GM10266 (cell line): Measurements from ENCODE around the gene STMN3.

Experiments used
- DNase-seq: peaks from one replicate; pipeline ENCODE4 v3.0.0; 2012; ENCODE audit errors: extremely low spot score
- CTCF ChIP-seq: IDR thresholded peaks from 2 replicates; pipeline ENCODE4 v1.5.1; 2012; ENCODE audit warnings: mild to moderate bottlenecking, low read depth; ENCODE audit not compliant: control insufficient read depth, insufficient read depth; ENCODE audit errors: missing control alignments

STMN3 gene

GRCh38 chr20:63686094-63686491 lies 32.9 kb upstream of the STMN3 start:
- DNase-seq: no peak

GRCh38 chr20:63685269-63686026 lies 32.2 kb upstream of the STMN3 start:
- DNase-seq: no peak
- no peak for TF ChIP-seq CTCF

More at GRCh38 chr20:63686094-63686491, 32.9 kb upstream of the STMN3 start:
- TF ChIP-seq CTCF: no peak

- no peak for DNase-seq
- TF ChIP-seq CTCF: no peak
Measured at GRCh38 chr20:63682384-63683139, 29.3 kb upstream of the STMN3 start.

- no peak for TF ChIP-seq CTCF
Measured at GRCh38 chr20:63681609-63682142, 28.5 kb upstream of the STMN3 start.

GRCh38 chr20:63680857-63681608 lies 27.8 kb upstream of the STMN3 start:
- DNase-seq: no peak
- no peak for TF ChIP-seq CTCF

More at GRCh38 chr20:63681609-63682142, 28.5 kb upstream of the STMN3 start:
- DNase-seq: no peak

- no peak for TF ChIP-seq CTCF
- DNase-seq: no peak
Measured at GRCh38 chr20:63680427-63680826, 27.2 kb upstream of the STMN3 start.
